Measurements from ENCODE around the gene HS6ST1.

The HS6ST1 gene

DNA sequence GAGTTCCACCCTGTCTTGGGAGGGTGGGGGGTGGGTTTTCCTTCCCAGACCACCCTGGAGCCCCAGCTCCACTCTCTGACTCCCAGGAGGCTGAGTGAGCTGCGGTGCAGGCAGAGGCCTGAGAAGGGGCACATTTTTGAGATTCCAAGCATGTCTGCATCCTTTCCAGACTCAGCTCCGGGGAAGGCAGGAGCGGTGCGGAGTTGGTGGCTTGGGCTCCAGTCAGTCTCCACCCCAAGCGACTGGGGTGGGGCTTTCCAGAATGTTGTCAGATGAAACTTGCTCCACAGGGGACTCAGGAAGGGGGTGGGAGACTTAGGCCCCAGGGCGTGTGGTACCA, 44.2 kb upstream of the HS6ST1 start:
- Histone ChIP-seq H3K9me3 (ENCODE audit: insufficient read depth, low read length, severe bottlenecking) (no peaks in the 10 kb centered on the region), H3K36me3 (ENCODE audit: insufficient read depth, low read length) (no peaks in the 10 kb centered on the region), H2AFZ (ENCODE audit: low read depth, low read length) (no peak overlapping the region), H3K27ac (ENCODE audit: low read length) (no peak overlapping the region), H3K4me3 (ENCODE audit: low read depth in 1 of 2, low read length in 2 of 2) (no peak overlapping the region), H3K9ac (ENCODE audit: low read depth, low read length) (no peak overlapping the region), H3K27me3 (ENCODE audit: insufficient read depth, low read length, poor library complexity) (no peaks in the 10 kb centered on the region), H3K4me2 (ENCODE audit: insufficient read depth, low read length) (no peak overlapping the region), H3K4me1 (ENCODE audit: insufficient read depth, low read length) (peaks cover 12% of the 10 kb centered on the region; the same call in 1 of the 2 replicates), H3K79me2 (ENCODE audit: insufficient read depth, low read length) (no peaks in the 10 kb centered on the region), H4K20me1 (ENCODE audit: insufficient read depth, low read length) (no peaks in the 10 kb centered on the region)
- no peak for ATAC-seq (ENCODE audit: insufficient read depth, low read depth)
- no peak for TF ChIP-seq EZH2 (IDR thresholded peaks at IDR 0.05; ENCODE audit: borderline replicate concordance, low read depth, low read length, severe bottlenecking)
- TF ChIP-seq, protein P1, sequence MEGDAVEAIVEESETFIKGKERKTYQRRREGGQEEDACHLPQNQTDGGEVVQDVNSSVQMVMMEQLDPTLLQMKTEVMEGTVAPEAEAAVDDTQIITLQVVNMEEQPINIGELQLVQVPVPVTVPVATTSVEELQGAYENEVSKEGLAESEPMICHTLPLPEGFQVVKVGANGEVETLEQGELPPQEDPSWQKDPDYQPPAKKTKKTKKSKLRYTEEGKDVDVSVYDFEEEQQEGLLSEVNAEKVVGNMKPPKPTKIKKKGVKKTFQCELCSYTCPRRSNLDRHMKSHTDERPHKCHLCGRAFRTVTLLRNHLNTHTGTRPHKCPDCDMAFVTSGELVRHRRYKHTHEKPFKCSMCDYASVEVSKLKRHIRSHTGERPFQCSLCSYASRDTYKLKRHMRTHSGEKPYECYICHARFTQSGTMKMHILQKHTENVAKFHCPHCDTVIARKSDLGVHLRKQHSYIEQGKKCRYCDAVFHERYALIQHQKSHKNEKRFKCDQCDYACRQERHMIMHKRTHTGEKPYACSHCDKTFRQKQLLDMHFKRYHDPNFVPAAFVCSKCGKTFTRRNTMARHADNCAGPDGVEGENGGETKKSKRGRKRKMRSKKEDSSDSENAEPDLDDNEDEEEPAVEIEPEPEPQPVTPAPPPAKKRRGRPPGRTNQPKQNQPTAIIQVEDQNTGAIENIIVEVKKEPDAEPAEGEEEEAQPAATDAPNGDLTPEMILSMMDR (IDR thresholded peaks at IDR 0.05; ENCODE audit: borderline replicate concordance, extremely low read depth, low read length, poor library complexity, severe bottlenecking), result no peak
- no peak for DNase-seq

DNA sequence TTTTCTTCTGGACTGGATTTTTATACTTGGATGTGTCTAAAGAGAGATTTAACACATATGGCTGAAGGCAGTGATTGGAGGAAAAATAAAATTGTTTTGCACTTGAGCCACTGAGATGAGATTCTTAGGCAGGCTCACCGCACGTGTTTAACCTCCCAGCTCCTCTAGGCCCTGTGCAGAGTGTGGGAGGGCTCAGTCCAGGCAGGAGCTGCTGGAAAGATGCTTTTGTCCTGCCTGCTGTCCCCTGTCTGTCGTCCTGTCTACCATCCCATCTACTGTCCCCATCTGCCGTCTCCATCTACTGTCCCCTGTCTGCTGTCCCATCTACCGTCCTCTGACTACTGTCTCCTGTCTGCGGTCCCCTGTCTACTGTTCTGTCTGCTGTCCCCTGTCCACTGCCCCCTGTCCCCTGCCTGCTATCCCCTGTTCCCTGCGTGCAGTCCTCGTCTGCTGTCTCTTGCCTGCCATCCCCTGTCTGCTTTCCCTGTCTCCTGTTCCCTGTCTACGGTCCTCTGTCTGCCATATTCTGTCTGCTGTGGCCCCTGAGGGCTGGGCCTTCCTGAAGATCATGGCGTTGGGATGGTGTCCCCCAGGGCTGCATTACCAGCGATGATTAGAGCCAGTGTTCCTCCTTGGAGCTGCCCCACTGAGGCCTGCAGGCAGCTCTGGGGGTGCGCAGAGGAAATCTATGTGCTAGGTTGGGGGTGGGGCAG, 43.7 kb upstream of the HS6ST1 start:
- no peaks in the 10 kb centered on the region for H4K20me1 ChIP-seq (ENCODE audit: insufficient read depth, low read length)
- no peak for DNase-seq
- no peak overlapping the region for H3K27ac ChIP-seq (ENCODE audit: low read length)
- no peak overlapping the region for H3K9ac ChIP-seq (ENCODE audit: low read depth, low read length)
- no peaks in the 10 kb centered on the region for H3K27me3 ChIP-seq (ENCODE audit: insufficient read depth, low read length, poor library complexity)
- no peak overlapping the region for H3K4me2 ChIP-seq (ENCODE audit: insufficient read depth, low read length)
- H3K79me2 ChIP-seq (ENCODE audit: insufficient read depth, low read length), result no peaks in the 10 kb centered on the region
- no peaks in the 10 kb centered on the region for H3K9me3 ChIP-seq (ENCODE audit: insufficient read depth, low read length, severe bottlenecking)
- H2AFZ ChIP-seq (ENCODE audit: low read depth, low read length), result no peak overlapping the region
- H3K4me1 ChIP-seq (ENCODE audit: insufficient read depth, low read length), result peaks cover 12% of the 10 kb centered on the region; the same call in 1 of the 2 replicates
- H3K4me3 ChIP-seq (ENCODE audit: low read depth in 1 of 2, low read length in 2 of 2), result no peak overlapping the region
- ATAC-seq (ENCODE audit: insufficient read depth, low read depth), result no peak
- H3K36me3 ChIP-seq (ENCODE audit: insufficient read depth, low read length), result no peaks in the 10 kb centered on the region
- TF ChIP-seq EZH2 (IDR thresholded peaks at IDR 0.05; ENCODE audit: borderline replicate concordance, low read depth, low read length, severe bottlenecking), result no peak
- TF ChIP-seq, protein P1 (IDR thresholded peaks at IDR 0.05; ENCODE audit: borderline replicate concordance, extremely low read depth, low read length, poor library complexity, severe bottlenecking), result no peak

DNA sequence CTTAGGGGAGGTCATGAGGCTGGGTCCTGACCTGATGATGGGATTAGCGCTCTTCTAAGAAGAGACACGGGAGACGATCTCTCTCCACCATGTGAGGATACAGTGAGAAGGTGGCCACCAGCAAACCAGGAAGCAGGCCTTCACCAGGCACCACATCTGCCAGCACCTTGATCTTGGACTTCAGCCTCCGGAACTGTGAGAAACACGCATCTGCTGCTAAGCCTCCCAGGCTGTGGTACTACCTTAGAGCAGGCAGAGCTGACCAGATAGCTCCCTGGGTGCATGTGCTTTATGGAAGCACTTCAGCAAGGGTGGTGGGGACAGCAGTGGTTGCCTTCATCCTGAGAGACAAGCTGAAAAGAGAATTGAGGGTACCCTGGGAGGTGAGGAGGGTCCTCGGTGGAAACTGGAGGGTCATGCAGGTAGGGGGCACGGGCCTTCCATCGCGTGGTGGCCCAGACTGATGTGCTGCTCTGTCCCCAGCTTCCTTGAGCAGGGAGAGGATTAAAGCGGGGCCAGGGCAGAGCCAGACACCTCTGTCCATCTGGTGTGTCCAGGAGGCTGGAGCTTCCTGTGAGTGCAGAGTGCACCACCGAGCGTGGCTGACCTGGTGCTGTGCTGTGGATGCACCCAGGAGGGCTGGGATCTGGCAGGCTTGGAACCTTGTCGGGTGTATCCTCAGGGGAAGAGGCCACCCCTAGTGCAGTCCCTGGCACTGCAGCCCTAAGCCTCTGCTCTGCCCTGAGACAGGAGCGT, 42.9 kb upstream of the HS6ST1 start:
- no peak overlapping the region for H2AFZ ChIP-seq (ENCODE audit: low read depth, low read length)
- H3K4me2 ChIP-seq (ENCODE audit: insufficient read depth, low read length), result no peak overlapping the region
- H3K27ac ChIP-seq (ENCODE audit: low read length), result no peak overlapping the region
- H3K4me1 ChIP-seq (ENCODE audit: insufficient read depth, low read length), result peaks cover 12% of the 10 kb centered on the region; the same call in 1 of the 2 replicates
- no peaks in the 10 kb centered on the region for H3K79me2 ChIP-seq (ENCODE audit: insufficient read depth, low read length)
- H3K36me3 ChIP-seq (ENCODE audit: insufficient read depth, low read length), result no peaks in the 10 kb centered on the region
- TF ChIP-seq EZH2 (IDR thresholded peaks at IDR 0.05; ENCODE audit: borderline replicate concordance, low read depth, low read length, severe bottlenecking), result no peak
- TF ChIP-seq, protein P1 (IDR thresholded peaks at IDR 0.05; ENCODE audit: borderline replicate concordance, extremely low read depth, low read length, poor library complexity, severe bottlenecking), result no peak
- no peaks in the 10 kb centered on the region for H4K20me1 ChIP-seq (ENCODE audit: insufficient read depth, low read length)
- ATAC-seq (ENCODE audit: insufficient read depth, low read depth), result no peak
- no peaks in the 10 kb centered on the region for H3K27me3 ChIP-seq (ENCODE audit: insufficient read depth, low read length, poor library complexity)
- H3K9ac ChIP-seq (ENCODE audit: low read depth, low read length), result no peak overlapping the region
- no peak overlapping the region for H3K4me3 ChIP-seq (ENCODE audit: low read depth in 1 of 2, low read length in 2 of 2)
- H3K9me3 ChIP-seq (ENCODE audit: insufficient read depth, low read length, severe bottlenecking), result no peaks in the 10 kb centered on the region
- DNase-seq, result no peak
